IPS-NIHi7 (cell line): ENCODE results near the gene ARSB.
"Not testable (repeated sequence)": the region's sequence is repeated elsewhere in the genome, so short reads cannot be mapped to it uniquely, and the experiment has no call there.

Source experiments
- DNase-seq: peaks from one replicate; pipeline ENCODE4 v3.0.0; 2012; ENCODE audit warnings: mixed read lengths; ENCODE audit errors: extremely low spot score

ARSB gene

DNA sequence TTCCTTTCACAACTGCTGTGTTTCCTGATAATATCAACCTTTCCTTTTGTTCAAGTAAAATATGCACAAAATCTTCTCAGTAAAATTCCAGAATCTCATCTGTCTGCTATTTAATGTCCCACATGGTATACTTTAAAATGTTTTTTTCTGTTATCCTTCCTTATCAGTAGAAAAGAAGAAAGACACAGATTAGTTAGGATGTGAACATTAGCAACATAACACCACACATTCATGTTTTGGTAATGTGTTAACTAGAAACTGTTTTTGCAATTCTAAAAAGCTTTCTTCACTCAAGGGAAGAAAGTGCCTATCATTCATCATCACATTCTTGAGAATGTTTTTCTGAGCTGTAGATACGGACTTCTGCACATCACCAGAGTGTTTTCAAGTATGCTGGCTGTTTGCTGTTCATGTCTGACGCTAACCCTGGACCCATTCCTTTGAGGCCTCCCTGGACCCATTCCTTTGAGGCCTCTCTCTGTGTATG lies 10.5 kb upstream of the ARSB start:
- DNase-seq: no peak

DNA sequence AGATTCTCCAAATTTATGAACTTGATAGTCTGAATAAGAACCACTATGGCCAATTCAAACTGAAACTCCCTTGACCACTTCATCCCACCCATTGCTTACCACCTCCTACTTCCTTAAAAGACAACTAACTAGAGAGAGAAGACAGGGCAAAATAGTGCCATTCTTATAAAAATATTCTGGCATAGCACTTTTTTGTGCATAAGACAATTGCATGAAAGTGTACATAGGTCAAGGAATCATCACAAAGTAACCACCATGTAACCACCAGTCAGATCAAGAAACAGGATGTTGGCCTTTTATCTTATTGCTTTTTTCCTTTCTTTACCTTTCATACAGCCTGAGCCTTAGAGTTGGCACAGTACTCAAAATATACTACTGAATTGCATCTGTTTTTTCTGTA lies 8.1 kb upstream of the ARSB start:
- DNase-seq: no peak

DNA sequence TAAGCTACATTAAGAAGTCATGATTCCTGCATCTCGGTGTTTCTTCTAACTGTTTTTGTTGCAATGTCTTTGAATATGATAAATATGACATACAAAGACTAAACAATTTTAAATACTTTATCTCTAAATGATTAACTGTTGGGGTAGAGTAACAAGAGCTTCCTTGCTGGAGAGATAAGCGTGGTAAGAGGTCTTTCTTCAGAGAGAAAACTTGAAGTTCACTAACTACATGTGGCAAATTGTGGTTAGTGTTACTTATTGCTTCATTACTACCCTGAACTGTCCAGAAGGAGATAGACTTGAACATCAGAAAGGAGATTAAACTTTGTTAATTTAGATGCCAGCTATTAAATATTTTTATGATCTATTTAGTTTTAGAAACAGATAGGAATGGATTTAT lies 7.0 kb upstream of the ARSB start:
- DNase-seq: no peak

DNA sequence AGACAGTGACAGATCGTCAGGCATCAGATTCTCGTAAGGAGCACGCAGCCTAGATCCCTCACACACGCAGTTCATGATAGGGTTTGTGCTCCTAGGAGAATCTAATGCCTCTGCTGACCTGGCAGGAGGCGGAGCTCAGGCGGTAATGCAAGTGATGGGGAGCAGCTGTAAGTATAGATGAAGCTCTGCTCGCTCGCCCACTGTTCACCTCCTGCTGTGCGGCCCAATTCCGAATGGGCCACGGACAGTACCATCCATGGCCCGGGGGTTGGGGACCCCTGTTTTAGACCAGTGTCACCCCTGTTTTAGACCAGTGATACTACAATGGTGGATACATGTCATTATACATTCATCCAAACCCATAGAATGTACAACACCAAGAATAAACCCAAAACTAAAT lies 4.0 kb upstream of the ARSB start:
- no peak for DNase-seq

DNA sequence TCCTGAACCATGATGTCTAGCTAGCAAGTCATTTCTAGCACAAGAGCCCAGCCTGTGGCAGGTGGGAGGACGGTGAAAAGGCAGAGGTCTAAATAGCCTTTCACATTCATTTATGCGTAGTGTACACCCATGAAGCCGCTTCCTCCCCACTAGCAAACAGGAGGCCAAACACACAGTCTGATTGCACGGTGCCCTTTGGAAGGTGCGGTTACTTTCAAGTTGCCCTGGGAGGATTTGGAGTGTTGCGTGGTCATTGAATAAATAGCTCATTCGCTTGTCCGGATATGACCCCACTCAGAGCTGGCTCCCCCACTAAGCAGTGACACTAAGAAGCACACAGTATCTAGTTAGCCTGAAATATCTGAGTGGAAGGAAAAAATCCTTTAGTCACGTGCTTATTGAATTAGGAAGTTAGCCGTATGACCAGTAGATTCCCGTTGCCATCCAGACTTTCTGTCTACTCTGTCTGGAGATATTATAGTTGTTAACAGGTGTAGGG lies 664 bp upstream of the ARSB start:
- DNase-seq: no peak

DNA sequence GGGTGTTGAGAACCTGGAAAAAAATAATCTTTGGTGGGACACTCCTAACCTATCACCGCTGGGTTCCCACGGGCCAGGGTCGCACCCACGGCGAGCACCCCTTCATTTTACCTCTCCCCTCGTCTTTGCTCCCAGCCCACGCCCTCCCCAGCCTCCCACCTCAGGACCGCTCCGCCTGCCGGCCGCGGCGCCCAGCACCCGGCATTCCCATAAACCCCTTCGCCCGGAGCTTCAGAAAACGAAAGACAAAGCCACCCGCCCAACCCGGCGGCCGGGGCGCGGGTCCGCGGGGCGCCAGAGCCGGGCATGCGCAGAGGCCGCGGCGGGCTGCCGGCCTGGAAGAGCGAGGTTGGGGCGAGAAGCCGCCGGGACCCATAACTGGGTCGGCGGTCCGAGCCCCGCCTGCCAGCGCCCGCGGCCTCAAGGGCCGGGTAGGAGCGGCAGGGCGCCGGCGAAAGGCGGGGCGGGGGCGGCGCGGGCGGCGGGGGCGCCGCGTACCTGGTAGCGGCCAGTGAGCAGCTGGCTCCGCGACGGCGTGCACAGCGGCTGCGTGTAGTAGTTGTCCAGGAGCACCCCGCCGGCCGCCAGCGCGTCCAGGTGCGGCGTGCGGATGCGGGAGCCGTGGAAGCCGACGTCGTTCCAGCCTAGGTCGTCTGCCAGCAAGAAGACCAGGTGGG lies 533 bp downstream of the ARSB start:
- DNase-seq: peak; percentile 97

DNA sequence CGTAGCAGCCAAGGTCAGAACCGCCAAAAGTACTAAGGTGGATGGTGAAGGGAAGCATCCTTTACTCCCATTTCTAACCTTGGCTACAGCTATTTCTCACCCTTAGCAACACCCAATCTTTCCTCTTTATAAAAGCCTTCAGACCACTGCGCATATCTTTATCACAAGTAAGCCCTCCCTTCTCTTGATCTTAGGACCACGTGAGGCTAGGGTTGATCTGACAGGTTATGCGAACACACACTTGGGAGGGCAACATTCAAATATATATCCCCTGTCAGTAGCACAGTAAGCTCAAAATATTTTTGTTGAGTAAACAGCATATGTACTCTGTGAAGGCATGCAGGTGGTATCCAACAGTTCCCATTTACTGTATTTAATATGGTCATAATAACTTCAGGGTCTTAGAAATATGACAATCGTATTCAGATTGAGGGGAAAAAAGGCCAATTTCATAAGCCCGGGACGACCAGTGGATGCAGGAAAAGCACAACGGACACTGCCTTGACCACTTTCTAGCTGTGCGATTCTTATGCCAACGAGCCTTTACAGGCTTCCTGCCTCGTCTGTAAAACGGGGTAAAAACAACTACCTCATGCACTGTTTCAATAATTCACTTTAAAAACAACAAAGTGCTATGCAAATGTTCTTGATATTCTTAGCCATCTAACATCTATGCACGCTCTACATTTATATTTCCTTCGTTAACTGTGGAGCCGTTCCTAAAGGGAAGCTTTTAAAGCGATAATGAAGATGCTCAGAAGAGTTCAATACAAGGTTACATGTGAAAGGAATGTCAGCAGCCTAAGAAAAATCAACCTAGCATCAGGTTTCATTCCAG lies 1.3 kb downstream of the ARSB start:
- peak; percentile 37 for DNase-seq

DNA sequence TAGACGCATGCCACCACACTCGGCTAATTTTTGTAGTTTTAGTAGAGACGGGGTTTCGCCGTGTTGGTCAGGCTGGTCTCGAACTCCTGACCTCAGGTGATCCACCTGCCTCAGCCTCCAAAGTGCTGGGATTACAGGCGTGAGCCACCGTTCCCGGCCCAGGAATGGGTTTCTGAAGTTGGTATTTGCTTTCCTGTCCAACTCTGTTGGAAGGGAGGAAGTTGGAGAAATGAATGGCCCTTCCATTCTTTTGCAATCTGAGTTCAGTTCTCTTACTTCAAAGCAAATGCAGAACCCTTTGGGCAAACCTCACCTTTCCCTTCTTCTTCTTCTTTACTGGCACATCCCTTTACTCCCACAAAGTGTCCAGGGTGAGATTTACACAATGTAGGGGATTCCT lies 1.9 kb downstream of the ARSB start:
- not testable (repeated sequence) for DNase-seq

DNA sequence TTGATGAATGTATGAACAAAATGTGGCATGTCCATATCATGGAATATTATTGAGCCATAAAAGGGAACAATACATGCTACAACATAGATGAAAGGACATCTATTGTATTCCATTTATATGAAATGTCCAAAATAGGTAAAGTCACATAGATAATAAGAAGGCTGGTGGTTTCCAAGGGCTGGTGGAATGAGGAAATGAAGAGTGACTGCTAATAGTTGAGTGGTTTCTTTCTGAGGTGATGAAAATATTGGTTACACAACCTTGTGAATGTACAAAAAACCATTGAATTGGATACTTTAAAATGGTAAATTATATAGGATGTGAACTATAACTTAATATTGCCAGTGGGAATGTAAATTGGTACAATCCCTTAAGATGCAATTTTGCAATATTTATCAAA lies 5.2 kb downstream of the ARSB start:
- no peak for DNase-seq

DNA sequence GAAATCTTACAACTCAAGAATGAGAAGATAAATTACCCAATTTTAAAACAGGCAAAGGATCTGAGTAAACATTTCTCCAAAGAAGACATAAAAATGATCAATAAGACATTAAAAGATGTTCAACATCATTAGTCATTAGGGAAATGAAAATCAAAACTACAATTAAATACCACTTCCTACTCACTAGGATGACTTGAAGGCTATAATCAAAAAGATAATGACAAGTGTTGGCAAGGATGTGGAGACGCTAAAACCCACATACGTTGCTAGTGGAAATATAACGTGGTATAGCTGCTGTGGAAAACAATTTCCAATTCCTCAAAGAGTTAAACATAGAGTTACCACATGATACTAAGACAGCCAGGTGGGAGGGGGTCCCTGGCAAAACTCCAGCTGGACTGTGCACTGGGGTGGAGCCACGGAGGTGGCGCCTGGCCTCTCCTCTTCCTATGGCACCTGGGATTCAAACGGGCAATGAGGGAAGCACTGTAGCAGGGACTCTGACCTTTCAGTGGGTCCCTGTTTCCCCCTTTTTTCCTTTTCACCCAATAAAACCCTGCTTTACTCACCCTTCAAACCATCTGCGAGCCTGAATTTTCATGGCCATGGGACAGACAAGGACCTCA lies 5.9 kb downstream of the ARSB start:
- no peak for DNase-seq

DNA sequence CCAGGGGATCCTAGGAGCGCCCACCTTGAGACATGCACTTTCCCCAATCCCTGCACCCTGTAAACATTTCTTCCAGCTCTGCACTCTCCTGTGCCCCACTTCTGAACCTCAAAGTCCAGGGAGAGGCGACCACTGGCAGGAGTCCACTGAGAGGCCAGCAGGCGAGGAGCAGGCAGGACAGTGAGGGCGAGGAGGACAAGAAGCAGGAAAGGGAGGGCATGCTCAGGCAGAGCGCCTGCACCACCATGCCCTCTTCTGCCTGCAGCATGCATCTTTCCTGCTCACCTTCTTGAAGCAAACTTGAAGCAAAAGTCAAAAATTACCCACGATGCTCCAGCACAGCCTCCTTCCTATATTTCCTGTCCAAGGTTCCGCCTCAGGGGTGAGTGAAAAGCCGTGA lies 10.1 kb downstream of the ARSB start:
- no peak for DNase-seq

DNA sequence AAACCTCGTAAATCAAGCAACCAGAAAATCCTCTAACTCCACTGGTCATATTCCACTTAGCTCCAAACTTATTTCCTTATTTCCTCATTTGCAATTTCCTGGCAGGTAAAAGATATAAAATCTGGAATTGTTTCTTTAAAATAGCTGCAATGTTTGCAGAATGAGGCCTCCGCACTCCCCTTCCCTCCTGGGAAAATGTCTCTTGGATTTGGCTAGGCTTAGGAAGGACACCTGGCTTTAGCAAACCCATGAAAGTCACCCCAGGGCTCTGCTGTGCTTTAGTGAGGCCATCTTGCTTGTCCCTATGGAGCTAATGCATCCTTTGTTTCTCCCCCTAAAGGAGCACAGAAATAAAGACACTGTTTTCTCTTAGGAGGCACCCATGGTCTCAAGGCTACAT lies 10.5 kb downstream of the ARSB start:
- no peak for DNase-seq

DNA sequence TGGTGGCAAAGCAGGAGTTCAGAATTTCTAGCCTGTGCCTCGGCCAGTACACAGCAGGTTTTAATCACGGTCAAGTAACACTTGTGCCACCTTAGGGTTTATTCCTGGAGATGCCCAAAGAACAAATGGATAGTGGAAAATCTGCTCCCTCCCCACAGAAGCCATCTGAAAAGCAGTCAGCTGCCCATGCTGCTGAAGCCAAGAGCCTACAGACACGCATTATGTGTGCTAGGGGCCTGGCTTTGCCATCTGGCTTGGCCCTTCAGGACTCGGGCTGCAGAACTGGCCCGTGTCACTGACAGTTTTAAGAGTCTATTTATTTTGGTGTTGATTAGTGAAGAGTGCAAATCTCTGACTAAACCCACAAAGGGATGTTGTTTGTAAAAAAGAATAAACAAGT lies 11.1 kb downstream of the ARSB start:
- no peak for DNase-seq

DNA sequence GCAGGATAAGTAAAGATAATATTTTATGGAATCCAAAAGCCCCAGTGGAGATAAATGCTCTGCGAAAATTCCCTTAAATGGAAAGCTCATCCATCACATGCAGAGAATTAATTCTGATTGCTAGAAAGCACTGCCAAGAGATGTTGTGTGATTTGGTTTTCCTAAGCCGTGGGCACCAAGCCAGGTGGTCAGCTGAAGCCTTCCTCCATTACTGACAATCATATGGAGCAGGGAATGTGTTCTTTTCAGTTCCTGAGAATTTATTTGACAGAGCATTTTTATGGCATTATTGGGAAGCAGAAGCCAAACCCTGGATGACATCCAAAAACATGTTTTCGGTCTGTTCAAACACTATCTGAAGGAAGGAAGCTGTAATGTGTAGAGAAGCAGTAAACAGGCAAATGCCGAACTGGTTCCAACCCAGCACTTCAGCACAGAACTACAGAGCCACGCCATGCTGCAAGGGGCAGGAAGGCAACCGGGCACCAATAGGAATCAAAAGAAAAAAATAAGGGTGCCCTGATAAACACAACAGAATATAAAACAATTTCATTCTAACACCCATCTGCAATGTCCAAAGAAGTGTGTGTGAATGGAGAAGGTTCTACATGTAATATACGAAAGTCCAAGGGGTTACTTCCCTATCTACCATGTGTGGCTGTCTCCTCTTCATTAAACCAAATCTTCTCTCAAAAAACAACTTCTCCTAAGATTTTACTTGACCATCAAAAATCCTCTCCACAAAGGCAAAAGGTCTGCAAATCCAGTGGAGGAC lies 12.3 kb downstream of the ARSB start:
- no peak for DNase-seq

DNA sequence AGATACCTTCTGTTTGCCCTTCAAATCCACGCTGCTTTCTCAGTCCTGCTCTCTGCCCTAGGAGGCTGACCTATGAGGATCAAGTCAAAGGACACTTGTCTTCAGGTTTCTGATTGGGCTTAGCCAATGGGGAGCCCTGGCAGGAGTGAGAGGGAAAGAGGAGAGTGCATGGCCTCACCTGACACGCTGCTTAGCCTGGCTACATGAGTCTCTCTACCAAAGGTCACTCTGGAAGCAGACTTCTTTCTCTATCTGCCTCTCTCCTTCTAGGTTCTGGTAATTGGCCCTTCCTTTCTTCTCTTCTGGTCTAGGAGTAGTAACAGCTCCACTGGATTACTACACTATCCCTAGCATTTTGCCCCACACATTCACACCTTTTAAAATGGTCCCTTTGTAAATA lies 13.1 kb downstream of the ARSB start:
- no peak for DNase-seq

DNA sequence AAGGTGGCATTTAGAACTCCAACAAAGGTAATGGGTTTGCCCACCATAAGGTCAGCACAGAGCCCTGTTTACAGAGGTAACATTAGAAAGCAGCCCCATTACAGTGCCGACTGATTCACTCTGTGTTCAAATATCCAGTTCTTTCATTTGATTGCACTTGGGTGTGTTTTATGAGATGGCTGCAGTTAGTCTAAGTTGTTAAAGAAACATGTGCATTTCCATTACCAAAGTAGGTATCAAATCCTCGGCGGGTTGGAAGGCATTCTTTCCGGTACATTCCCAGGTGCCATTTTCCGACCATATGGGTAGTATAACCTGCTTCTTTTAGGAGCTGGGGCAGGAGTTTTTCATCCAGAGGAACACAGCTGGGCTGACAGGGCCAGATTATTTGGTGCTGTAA lies 16.3 kb downstream of the ARSB start:
- DNase-seq: no peak

DNA sequence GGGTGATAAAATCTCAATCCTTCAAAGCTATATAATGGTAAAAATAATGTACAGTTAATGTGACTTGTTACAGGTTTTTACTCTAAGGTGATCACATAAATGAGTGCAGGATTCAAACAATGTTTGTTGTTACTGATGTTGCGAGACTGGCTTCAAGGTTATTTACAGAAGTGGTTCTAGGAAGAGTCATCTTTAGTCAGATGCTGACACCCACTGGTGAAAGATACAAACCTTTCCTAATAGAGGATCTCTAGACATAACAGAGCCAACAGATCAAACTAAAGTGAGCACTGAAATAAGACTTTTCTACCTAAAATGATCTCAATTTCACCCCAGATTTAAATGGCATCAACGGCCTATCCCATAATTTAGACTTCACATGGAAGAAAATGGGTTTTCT lies 20.2 kb downstream of the ARSB start:
- no peak for DNase-seq

DNA sequence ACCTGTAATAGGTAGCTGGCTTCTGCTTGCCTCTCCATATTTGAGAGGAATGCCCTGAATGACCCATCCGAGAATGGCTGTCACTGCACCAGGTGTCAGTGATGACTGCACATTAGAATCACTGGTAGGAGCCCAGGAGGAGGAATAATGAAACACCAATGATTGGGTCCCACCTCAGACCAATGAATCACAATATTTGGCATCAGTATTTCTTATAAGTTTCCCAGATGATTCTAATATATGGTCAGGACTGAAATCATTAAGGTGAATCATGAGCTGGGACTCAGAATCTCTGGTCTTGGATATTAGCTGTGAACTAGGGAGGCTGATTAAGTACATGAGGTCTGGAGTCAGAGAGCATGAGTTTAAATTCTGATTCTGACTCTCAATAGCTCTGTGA lies 23.4 kb downstream of the ARSB start:
- DNase-seq: no peak

DNA sequence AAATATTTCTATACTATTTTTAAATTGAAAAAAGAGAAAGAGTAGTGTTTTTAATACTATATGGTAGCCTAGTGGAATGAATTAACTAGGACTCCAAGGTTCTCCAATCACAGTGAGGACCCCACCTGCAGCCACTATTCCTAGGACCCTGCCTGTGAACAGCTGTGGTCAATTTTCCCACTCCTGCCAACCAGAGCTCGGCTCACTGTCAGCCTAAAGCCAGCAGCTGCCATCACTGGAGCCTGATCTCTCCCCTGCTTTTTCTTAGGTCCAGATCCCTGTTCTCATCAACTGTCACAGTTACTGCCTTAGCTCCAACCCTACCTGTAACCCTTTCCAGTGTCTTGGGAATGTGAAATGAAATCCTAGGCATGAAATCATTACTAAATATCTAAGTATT lies 25.3 kb downstream of the ARSB start:
- DNase-seq: no peak

DNA sequence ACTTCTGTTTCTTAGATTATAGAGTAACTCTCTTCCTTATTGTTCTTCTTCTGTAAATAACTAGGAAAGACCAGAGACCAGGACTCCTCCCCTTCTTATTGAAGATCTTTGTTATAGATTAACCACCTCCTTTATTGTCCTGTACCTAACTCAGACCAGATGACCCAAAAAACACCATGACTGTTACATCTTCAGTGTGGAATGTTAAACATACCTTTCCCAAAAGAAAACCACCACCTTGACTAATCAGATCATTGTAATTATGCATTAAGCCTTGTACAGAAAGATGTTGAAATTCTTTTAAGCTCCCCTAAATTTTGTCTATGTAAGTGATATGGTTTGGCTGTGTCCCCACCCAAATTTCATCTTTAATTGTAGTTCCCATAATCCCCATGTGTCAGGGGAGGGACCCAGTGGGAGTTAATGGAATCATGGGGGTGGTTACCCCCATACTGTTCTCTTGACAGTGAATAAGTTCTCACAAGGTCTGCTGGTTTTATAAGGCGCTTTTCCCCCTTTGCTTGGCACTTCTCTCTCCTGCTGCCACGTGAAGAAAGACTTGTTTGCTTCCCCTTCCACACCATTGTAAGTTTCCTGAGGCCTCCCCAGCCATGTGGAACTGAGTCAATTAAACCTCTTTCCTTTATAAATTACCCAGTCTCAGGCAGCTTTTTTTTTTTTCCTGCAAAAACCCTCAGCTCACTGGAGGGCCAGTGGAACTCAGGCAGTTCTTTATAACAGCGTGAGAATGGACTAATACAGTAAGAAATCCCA lies 26.3 kb downstream of the ARSB start:
- DNase-seq: no peak

DNA sequence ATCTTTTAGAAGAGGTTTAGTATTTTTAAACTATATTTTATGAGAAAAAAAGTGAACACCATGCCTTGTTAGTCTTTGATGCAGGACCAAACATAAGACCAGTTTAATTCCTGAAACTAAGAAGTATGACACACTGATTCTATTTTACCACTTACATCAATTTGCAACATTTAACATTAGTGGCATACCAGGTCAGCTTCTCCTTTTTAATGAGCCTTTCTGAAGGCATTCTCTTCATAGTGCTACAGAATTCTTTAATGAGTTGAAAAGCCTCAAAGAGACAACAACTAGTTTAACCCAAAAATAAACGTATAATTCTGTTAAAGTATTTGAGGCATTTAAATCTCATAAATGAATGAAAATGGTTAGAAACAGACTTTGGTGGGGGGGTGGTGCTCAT lies 28.2 kb downstream of the ARSB start:
- DNase-seq: no peak
